HG03575 (cell line): ENCODE data around the gene GNAO1.

ENCODE experiments used
- ATAC-seq: cut with Tn5 transposase; IDR thresholded peaks from one replicate; pipeline ENCODE4 v1.9.1; 2021; ENCODE audit not compliant: unreplicated experiment, insufficient number of reproducible peaks, low FRiP score; ENCODE audit errors: extremely low read depth

Gene GNAO1

DNA sequence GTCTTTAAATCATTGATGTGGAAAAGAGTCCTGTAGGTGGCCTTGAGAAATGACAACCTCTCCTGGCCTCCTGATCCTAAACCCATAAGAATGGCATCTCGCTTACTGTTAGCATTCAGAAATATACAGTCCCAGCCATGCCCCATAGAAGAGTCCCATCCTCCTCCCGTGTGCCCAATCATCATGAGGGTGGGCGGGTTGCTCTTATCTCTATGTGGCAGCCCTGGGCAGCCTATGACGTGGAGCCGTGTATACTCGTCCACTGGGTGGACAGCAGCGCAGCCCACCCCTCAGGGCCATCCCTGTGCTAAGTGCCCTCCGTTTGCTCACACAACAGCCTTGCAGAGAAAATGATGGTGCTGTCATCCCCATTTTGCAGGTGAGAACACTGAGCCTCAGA, 128.8 kb downstream of the GNAO1 start:
- ATAC-seq, result no peak

DNA sequence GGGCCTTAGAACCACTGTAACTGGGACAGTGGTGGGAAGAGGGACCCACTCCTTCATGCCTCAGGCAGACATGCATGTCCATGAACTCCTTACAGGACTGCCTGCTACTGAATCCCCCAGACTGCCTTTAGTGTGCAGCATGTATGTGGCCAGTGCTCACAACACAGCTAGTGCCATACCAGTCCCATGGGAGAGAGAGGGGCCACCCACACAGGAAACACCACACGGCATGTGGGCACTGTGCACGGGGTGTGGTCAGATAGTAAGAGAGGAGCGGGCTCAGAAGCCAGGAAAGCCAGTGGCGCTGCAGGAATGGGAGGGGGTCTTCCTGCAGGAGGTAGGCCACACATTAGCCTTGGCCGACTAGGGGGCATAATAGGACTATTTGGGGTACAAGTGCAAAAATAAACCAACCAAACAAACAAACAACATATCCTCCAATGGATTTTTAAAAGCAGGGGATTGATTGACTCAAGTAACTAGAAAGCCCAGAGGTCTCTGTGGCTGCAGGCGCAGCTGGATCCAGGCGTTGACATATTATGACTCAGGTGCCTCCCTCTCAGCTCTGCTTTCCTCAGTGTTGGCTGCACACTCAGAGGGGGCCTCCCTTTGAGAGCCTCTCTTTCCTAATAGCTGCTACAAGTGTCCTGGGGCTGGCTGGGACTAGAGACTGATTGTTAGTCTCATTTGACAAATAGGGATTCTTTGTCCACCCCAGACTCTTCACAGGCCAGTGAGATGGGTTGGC, 129.7 kb downstream of the GNAO1 start:
- no peak for ATAC-seq

DNA sequence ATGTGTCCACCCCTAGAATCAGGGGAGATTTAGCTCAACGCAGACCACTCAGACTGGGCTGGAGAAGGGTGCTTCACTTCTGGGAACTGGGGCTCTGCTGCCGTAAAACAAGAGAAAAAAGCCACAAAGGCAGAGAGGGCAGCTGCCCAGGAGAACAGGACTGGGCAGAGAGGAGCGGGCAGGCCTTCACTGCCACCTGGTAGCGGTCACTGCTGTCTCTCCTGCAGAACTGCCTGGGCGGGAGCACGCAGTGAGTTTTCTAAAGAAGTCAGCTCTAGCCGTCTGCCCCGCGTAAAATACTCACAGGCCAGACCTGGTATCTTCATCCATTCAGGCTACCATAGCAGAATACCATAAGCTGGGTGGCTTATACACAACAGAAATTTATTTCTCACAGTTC, 130.3 kb downstream of the GNAO1 start:
- no peak for ATAC-seq

DNA sequence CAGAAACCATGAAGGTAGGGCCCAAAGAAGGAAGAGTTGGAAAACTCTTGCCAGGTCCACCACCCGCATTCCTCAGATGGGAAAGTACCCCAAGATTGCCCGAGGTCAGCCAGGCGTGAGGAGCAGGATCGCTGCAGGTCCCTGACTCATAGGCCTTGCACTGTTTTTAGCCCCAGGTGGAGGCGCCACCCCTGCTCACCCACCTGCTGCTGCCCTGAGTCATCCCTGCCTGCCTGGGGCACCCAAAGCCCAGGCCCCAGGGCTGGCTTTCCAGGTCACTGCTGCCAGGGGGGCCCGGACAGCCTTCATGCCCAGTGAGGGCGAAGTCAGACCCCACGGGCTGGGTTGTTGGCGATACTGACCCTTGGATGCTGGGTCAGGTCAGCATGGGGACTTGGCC, 133.1 kb downstream of the GNAO1 start:
- no peak for ATAC-seq

DNA sequence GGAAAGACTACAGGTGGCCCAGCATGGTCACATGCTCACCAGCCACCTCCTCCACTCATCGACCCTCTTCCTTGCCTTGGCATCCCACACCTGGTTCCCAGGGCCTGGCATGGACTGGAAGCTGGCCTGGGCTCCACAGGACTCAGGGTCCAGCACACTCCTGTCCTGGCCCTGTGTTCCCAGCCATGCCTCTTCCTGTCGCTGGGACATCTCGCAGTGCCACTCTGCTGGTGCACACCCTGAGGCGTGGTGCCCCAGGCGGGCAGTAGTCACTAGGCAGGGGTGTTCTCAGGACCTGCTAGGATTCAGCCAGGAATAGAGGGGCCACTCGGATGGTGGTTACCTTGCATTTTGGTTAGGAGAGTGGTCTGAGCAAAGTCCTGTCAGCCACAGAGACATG, 134.7 kb downstream of the GNAO1 start:
- no peak for ATAC-seq

DNA sequence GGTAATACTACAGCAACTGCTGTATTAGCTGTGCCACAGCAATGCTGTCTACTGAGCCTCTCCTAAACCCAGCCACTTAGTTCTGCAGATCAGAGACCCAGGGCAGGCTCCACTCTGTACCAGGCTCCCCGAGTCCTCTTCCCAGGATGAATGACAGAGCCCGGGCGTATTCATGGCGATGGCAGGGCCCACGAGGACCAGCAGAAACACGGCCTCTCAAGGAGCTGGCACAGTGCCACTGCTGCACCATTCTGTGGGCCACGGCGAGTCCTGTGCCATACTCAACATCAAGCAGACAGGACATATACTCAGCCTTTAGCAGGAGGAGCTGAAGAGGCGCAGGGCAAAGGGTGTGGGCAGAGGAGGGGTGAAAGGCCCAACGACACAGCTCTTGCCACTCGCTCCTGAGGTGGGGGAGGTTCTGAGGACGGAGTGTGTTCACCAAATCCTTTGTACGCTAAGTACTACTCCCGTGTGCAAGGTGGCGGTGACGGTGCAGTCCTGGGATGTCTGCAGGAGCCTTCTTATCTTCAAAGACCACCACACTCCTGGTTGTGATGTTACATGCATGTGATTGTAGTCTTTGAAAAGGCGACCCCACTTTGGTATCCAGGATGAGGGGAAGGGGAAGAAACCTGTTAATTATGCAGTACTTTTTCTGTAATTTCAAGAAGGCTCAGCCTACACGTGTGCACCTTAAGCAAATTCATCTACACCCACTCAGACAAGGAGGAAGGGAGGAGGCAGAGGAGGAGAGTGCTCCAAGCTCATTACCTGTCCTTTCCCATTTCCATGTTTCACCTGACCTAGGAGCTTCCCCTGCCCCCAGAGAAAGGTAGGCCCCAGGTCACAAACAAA, 136.0 kb downstream of the GNAO1 start:
- no peak for ATAC-seq

DNA sequence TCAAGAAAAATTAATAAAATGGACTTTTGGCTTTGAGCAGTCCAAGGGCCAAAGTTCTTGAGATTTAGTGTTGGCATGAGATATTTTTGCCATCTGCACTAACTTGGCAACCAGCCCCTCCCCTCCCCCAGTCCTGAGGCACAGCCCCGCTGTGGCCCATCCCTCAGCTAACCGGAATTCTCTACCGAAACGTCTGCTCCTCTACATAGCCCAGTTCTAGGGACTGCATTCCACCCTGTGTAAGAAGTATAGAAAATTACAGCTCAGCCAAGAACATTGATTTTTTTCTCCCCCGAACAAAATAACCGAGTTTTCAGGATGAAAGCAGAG, 136.6 kb downstream of the GNAO1 start:
- ATAC-seq, result no peak

DNA sequence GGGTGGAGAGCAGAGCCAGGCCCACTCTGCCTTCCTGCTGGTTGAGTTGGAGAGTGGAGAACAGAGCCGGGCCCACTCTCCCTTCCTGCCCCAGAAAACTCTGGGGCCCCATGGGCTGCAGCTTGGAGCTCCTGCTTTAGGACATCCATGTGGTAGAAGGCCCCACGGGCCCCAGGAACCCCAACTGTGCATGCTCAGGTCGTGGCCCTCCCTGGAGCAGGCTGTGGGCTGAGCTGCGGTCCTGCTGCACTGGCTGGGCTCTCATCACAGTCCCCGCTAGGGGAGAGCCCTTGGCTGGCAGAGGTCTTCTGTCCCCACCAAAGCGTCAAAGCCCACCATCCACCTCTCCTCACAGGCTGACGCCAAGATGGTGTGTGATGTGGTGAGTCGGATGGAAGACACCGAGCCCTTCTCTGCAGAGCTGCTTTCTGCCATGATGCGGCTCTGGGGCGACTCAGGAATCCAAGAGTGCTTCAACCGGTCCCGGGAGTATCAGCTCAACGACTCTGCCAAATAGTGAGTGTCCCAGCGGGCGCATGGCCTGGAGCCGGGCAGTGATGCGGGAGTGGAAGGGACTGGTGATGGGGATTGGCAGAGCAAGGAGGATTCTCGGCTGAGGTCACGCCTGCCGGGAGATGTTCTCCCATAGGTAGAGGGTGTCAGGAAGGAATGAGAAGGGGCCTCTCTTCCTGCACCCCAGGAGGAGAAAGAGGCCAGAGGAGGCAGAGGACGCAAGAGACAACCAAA, 137.2 kb downstream of the GNAO1 start:
- no peak for ATAC-seq

DNA sequence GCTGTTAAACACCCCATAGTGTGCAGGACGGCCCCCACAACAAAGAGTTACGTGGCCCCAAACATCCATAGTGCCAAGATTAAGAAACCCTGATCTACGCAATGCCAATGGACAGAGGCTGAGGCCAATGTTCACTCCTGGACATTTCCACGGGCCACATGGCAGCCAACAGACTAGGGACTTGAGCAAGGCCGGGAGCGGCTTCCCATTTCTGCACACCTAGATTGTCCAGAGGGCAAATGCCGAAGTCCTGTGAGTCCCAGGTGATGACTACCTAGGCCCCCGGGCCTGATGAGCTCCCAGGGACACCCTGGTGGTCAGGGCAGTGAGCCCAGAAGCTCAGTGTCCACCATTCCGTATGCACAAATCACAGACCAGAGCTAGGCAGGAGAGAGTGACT, 138.6 kb downstream of the GNAO1 start:
- no peak for ATAC-seq

DNA sequence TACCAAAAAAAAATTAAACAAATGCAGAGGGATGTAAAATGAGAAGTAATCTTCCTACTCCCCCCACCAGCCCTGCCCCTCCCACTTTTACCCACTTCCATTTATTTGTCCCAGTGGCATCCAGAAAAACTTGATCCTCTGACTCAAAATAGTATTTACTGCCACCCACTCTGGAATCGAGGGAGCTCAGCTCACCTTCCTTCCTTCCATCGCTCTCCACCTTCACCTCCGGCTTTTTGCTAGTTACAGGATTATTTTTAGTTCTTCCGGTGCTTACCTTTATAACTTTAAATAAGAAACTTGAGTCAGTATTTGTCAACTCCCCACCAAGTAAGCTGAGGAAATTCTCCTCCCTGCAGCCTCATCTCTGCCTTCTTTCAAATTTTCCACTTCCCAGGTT, 139.2 kb downstream of the GNAO1 start:
- ATAC-seq, result no peak

DNA sequence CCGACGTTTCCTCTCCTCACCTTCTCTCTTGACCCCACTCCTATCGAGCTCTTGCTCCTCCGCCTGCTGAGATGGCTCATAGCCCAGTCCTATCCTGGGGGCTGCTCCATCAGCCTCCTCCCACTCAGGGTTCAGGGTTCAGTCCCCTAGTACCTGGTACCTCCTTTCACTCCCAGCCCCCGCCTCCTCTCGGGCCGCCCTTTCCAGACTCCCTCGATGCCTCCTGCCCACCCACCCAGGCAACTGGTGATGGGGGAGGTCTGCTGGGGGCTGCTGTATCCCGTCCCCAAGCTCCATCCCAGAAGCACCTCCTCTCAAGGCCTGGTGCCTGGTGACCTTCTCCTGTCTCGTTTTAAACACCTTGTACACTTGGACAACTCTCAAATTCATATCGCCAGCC, 140.1 kb downstream of the GNAO1 start:
- no peak for ATAC-seq

DNA sequence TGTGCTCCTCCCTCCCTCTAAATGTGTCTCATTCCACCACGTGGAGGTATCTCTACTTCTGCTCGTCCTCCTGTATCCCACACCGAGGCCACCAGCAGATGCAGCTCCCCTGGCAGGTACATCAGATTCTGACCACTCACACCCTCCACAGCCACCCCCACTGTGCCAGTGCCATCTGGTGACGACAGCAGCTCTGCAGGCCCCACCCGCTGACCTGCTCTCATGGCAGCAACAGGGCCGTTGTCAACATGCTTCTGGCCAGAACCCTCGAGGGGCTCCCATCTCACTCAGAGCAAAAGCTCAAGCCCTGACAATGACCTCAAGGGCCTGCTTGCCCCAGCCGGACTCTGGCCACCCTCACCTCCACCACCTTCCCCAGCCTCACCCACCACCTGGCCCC, 140.6 kb downstream of the GNAO1 start:
- ATAC-seq, result no peak

DNA sequence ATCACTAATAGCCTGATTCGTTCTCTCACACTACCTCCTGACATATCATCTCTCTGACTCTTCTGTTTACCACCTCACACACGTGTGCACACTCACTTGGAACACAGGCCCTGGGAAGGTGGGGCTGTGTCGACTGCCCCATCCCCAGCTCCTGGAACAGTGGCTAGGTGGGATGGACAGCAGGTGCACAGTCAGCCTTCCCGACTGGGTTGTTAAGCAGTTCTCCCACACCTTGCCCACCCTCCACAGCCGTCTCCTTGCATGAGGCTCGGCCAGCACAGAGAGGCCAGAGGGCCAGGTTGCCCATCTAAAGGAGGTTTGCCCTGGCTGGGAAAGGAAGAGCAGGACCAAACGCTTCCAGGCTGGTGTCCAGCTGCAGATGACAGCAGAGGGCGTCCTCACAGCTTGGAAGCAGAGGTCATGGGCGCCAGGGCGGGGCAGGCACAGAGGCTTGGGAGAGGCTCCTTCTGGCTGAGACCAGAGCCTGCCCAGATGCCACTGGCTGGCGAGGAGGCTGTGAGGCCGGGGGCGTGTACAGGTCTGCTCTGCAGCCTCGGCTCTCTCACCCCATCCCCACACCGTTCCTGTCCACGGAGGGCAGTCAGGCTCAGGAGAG, 141.3 kb downstream of the GNAO1 start:
- ATAC-seq, result no peak

DNA sequence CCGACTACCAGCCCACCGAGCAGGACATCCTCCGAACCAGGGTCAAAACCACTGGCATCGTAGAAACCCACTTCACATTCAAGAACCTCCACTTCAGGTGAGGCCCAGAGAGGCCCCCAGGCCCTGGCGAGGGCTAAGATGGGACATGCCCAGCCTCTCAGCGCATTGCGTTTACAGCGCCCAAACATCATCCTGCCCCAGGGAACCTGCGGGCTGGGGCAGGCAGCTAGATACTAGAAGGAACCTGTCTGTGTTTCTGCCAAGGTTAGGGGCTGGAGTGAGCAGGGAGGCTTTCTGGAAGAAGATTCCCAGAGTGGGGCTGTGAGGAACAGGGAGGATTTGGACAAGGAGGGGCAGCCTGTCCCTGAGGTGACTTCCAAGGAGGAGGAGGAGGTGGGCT, 143.5 kb downstream of the GNAO1 start:
- no peak for ATAC-seq

DNA sequence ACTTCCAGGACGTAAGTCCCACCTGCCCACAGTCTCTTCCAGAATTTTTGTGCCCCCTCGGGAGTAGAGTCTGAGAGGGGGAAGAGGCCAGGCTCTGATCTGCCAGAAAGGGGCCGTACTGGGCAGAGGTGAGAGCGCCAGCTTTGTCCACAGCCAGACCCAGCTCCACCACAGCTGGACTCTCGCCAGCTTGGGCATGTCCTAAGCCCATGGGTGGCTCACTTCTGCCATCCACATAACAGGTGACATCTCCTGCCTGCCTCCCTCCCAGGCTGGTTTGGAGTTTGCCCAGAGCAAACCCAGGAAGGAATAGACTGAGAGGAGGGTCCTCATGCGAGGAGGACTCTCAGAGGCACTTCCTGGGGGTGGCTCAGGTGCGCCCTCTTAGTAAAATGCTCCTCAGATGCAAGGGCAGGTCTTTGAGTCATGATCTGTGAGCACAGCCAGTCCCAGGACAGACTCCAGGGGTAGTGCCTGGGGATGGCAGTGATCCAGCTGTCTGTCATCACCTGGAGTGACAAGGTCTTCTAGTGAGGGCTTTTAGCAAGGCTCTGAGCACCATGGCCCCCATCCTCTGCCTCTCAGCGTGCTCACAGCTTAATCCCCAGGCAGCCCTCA, 144.9 kb downstream of the GNAO1 start:
- ATAC-seq, result no peak

DNA sequence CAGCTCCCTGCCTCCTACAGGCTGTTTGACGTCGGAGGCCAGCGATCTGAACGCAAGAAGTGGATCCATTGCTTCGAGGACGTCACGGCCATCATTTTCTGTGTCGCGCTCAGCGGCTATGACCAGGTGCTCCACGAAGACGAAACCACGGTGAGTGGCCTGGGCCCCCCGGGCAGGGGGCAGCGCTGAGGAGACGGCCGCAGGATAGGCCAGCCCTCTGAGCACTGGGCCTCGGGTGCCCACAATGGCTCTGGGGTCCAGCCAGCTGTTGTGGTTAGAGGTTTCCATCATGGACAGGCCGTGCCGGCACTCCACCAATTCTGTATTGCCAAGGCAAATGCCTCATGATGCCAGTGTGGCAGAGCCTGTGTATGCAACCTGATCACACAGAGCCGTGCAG, 145.4 kb downstream of the GNAO1 start:
- no peak for ATAC-seq

DNA sequence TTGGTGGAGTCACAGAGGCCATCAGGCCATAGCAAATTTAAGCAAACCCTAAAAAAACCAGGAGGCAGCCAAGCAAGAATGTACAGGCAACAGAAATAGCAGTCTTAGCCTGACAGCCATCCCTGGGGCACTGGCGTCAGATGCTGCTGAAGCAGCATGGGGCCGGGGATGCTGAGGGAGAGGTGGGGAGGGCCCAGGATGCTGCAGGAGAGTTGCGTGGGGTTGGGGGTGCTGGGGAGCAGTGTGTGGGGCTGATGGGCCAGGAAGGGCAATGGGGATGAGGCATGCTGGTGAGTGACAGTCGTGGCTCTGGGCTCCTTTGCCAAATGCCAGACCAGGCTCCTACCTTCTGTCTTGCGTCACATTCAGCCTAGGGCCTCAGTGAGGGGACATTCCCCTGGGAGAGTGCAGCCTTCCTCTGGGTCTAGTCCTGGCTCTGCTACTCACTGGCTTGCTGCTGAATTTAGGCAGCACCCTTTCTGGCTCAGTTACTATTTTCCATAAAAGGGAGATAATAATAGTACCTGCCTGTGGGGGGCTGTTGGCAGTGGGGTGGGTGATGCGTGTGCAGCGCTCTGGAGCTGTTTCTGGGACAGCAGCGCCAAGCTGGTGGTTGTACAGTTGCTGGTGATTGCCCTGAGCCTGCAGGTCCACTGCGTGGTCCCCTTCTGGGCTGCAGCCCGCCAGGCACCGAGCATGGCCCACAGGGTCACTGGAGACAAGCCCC, 146.0 kb downstream of the GNAO1 start:
- no peak for ATAC-seq

DNA sequence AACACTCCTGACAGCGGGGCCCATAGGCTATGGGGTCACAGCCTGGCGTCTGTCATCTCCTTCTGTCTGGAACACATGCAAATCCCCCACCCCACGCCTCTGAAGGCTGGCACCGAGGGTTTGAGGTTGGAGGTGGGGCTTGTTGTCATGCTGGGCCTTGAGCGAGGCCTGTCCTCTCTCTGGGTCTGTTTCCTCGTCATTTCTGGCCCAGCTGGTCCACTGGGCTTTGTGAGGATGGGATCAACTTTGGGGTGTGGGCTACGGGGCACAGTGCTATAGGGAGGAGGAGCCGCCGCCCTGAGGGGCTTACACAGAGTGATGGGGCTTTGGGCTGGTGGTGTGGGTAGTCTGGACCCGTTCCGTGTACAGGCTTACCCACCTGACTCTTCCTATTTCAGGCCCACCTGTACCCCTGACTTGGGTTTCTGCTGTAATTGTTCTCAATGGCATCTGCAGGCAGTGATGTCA, 146.6 kb downstream of the GNAO1 start:
- no peak for ATAC-seq
